HUES48 (cell line): ENCODE data around the gene EXOSC2.
A peak's percentile ranks its signal among the peaks of the same experiment; 100 is the strongest.
"Not testable (repeated sequence)": the region's sequence is repeated elsewhere in the genome, so short reads cannot be mapped to it uniquely, and the experiment has no call there.

Source experiments
- H3K27ac ChIP-seq: one replicate; pipeline ENCODE4 v1.7.0; 2013; ENCODE audit warnings: low read depth, low read length, inconsistent platforms
- H3K27me3 ChIP-seq: 2 replicates; pipeline ENCODE4 v1.6.1; 2013; ENCODE audit warnings: mild to moderate bottlenecking, low read length; ENCODE audit not compliant: control insufficient read depth, insufficient read depth
- H3K36me3 ChIP-seq: 2 replicates; pipeline ENCODE4 v1.6.1; 2013; ENCODE audit warnings: low read length; ENCODE audit not compliant: control insufficient read depth, insufficient read depth
- H3K4me1 ChIP-seq: 2 replicates; pipeline ENCODE4 v1.6.1; 2013; ENCODE audit warnings: mild to moderate bottlenecking, low read length; ENCODE audit not compliant: control insufficient read depth, insufficient read depth
- H3K4me3 ChIP-seq: 2 replicates; pipeline ENCODE4 v1.5.1; 2013; ENCODE audit warnings: mild to moderate bottlenecking, low read depth, low read length
- H3K9ac ChIP-seq: 2 replicates; pipeline ENCODE4 v1.6.1; 2013; ENCODE audit warnings: mild to moderate bottlenecking, low read depth, low read length, moderate library complexity
- H3K9me3 ChIP-seq: 2 replicates; pipeline ENCODE4 v1.6.1; 2013; ENCODE audit warnings: low read length; ENCODE audit not compliant: control insufficient read depth, insufficient read depth

Gene EXOSC2

GRCh38 chr9:130682421-130683121 lies 11.0 kb upstream of the EXOSC2 start:
- Histone ChIP-seq H3K27me3 (peaks cover 46% of the 10 kb centered on the region), H3K9ac (no peak overlapping the region), H3K27ac (no peak overlapping the region), H3K36me3 (no peaks in the 10 kb centered on the region), H3K9me3 (peaks cover 6% of the 10 kb centered on the region; the same call in 1 of the 2 replicates), H3K4me1 (peaks cover 5% of the 10 kb centered on the region; the same call in 1 of the 2 replicates), H3K4me3 (peak overlapping the region; percentile 66; the same call in 1 of the 2 replicates)

GRCh38 chr9:130685104-130685503 lies 8.5 kb upstream of the EXOSC2 start:
- no peak overlapping the region for H3K4me3 ChIP-seq
- H3K9ac ChIP-seq = no peak overlapping the region

GRCh38 chr9:130685945-130686344 lies 7.6 kb upstream of the EXOSC2 start:
- not testable (repeated sequence) for H3K36me3 ChIP-seq

More at GRCh38 chr9:130685104-130685503, 8.5 kb upstream of the EXOSC2 start:
- Histone ChIP-seq H3K36me3 (no peaks in the 10 kb centered on the region), H3K4me1 (peaks cover 10% of the 10 kb centered on the region; the same call in 1 of the 2 replicates), H3K27ac (no peak overlapping the region), H3K27me3 (peaks cover 22% of the 10 kb centered on the region), H3K9me3 (peaks cover 6% of the 10 kb centered on the region; the same call in 1 of the 2 replicates)

GRCh38 chr9:130687615-130688014 lies 6.0 kb upstream of the EXOSC2 start:
- Histone ChIP-seq H3K4me1 (peaks cover 10% of the 10 kb centered on the region; the same call in 1 of the 2 replicates), H3K27ac (no peak overlapping the region), H3K9ac (no peak overlapping the region), H3K27me3 (no peaks in the 10 kb centered on the region), H3K9me3 (peaks cover 6% of the 10 kb centered on the region; the same call in 1 of the 2 replicates), H3K36me3 (no peaks in the 10 kb centered on the region), H3K4me3 (no peak overlapping the region)

More at GRCh38 chr9:130685945-130686344, 7.6 kb upstream of the EXOSC2 start:
- H3K9ac ChIP-seq, H3K9me3 ChIP-seq, H3K27ac ChIP-seq, H3K4me3 ChIP-seq: not testable (repeated sequence)
- Histone ChIP-seq H3K4me1 (peaks cover 10% of the 10 kb centered on the region; the same call in 1 of the 2 replicates), H3K27me3 (peaks cover 14% of the 10 kb centered on the region)

- H3K9ac ChIP-seq = no peak overlapping the region
- no peak overlapping the region for H3K4me3 ChIP-seq
- no peak overlapping the region for H3K27ac ChIP-seq
- H3K27me3 ChIP-seq = no peaks in the 10 kb centered on the region
- H3K36me3 ChIP-seq = no peaks in the 10 kb centered on the region
- peaks cover 14% of the 10 kb centered on the region for H3K4me1 ChIP-seq
- peaks cover 6% of the 10 kb centered on the region; the same call in 1 of the 2 replicates for H3K9me3 ChIP-seq
These were observed 5.5 kb upstream of the EXOSC2 start for GRCh38 chr9:130688072-130688471.

GRCh38 chr9:130689572-130689936 lies 4.0 kb upstream of the EXOSC2 start:
- H3K9me3 ChIP-seq = peaks cover 6% of the 10 kb centered on the region; the same call in 1 of the 2 replicates
- H3K4me3 ChIP-seq = peak overlapping the region; percentile 27; the same call in 1 of the 2 replicates
- no peaks in the 10 kb centered on the region for H3K27me3 ChIP-seq
- H3K27ac ChIP-seq = no peak overlapping the region
- H3K9ac ChIP-seq = no peak overlapping the region
- H3K36me3 ChIP-seq = no peaks in the 10 kb centered on the region
- peaks cover 17% of the 10 kb centered on the region for H3K4me1 ChIP-seq

- Histone ChIP-seq H3K36me3 (peaks cover 2% of the 10 kb centered on the region), H3K27me3 (no peaks in the 10 kb centered on the region), H3K27ac (no peak overlapping the region), H3K9ac (no peak overlapping the region), H3K4me1 (peaks cover 17% of the 10 kb centered on the region), H3K4me3 (peak overlapping the region; percentile 27; the same call in 1 of the 2 replicates), H3K9me3 (peaks cover 2% of the 10 kb centered on the region; the same call in 1 of the 2 replicates)
These were observed 3.5 kb upstream of the EXOSC2 start for GRCh38 chr9:130689937-130690700.

- H3K27ac ChIP-seq = peak overlapping the region; percentile 33
- H3K9ac ChIP-seq = no peak overlapping the region
- H3K36me3 ChIP-seq = peaks cover 24% of the 10 kb centered on the region
- peak overlapping the region; percentile 98; the same call in 1 of the 2 replicates for H3K4me3 ChIP-seq
- peaks cover 17% of the 10 kb centered on the region for H3K4me1 ChIP-seq
- H3K27me3 ChIP-seq = no peaks in the 10 kb centered on the region
- no peaks in the 10 kb centered on the region for H3K9me3 ChIP-seq
These were observed 1.3 kb upstream of the EXOSC2 start for GRCh38 chr9:130692321-130692720.

GRCh38 chr9:130693101-130693425 lies 517 bp upstream of the EXOSC2 start:
- no peaks in the 10 kb centered on the region for H3K9me3 ChIP-seq
- no peaks in the 10 kb centered on the region for H3K27me3 ChIP-seq
- peaks cover 17% of the 10 kb centered on the region for H3K4me1 ChIP-seq
- peaks cover 31% of the 10 kb centered on the region for H3K36me3 ChIP-seq
- peak overlapping the region; percentile 98 for H3K4me3 ChIP-seq
- peak overlapping the region; percentile 7; the same call in 1 of the 2 replicates for H3K9ac ChIP-seq
- H3K27ac ChIP-seq = peak overlapping the region; percentile 44

GRCh38 chr9:130694205-130694604 lies 625 bp downstream of the EXOSC2 start:
- Histone ChIP-seq H3K4me3 (peak overlapping the region; percentile 98), H3K9ac (peak overlapping the region; percentile 94), H3K9me3 (no peaks in the 10 kb centered on the region), H3K27me3 (no peaks in the 10 kb centered on the region), H3K27ac (peak overlapping the region; percentile 84), H3K36me3 (peaks cover 42% of the 10 kb centered on the region), H3K4me1 (peaks cover 17% of the 10 kb centered on the region)
